A204.1 (cell line): ENCODE data around the gene NRAP.

Experiments used
- FAIRE-seq: peaks from 2 replicates; lab custom pipeline; 2012; peaks lifted over from hg19 to GRCh38; lab: Jason Lieb, UNC

Gene NRAP

GRCh38 chr10:113605268-113605978, 58.4 kb downstream of the NRAP start:
- FAIRE-seq = no peak

DNA sequence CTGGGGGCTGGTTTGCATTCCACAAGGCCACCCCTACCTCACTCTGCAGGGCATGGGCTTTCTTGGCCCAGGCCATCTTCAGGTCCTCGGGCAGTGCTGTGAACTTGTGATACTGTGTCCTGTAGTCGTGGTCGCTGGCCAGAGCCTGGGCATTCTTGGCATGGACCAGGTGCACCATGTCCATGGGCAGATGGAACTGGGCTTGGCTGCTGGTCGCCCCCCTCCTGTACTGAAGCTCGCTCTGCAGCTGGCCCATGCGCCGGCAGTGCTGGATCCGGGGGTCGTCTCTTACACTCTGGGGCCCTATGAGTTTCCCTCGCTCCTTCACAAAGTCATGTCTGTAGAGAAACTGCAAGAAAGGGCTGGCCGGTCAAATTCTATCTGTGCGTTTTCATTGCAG, 59.3 kb downstream of the NRAP start:
- no peak for FAIRE-seq

- FAIRE-seq = no peak
These were observed 60.6 kb downstream of the NRAP start for GRCh38 chr10:113603057-113603777.

DNA sequence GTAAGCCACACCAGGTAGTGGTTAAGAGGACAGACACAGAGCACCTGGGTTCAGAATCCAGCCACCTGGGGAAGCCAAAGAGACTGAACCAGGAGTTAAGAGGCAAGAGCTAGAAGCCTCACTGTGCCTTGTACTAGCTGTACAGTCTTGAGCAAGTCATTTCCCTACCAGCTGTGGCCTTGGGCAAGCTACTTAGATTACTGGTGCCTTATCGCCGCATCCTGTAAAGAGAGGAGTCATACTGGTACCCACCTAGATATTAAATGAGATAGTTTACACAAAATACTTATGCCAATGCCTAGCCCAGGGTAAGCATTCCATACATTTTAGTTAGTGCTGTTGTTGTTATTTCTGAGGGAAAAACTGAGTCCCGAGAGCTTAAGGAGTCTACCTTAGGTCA, 63.3 kb downstream of the NRAP start:
- FAIRE-seq = no peak

- FAIRE-seq = no peak
These were observed 69.2 kb downstream of the NRAP start for GRCh38 chr10:113594652-113595051.

- no peak for FAIRE-seq
These were observed 71.5 kb downstream of the NRAP start for GRCh38 chr10:113592380-113592779.

GRCh38 chr10:113590581-113590980, 73.3 kb downstream of the NRAP start:
- FAIRE-seq = no peak

DNA sequence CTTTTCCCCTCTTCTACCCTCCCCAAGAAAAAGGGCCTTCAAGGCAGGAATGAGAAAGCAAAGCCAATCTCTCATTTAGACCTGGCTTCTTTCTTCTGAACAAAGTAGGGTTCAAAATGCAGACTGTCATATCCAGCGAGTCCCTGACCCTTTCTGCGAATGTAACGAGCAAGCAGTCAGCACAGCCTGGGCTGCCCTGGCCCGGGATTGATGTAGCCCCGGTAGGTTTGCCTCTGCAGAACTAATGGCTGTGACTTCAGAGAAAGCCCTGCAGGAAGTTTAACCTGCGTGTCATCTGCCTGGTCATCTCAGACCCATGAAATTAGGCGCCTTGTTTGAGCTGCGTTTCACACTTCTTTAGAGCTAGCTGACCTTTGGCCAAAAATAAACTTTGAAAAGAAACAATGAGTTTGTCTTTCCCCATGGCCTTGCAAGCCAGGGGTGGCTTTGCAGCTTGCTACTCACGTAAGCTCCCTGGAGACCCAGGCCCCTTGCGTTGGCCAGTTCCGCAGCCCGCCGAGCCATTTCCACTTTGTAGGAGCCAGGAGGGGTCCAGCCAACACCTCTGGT, 74.6 kb downstream of the NRAP start:
- FAIRE-seq = no peak

DNA sequence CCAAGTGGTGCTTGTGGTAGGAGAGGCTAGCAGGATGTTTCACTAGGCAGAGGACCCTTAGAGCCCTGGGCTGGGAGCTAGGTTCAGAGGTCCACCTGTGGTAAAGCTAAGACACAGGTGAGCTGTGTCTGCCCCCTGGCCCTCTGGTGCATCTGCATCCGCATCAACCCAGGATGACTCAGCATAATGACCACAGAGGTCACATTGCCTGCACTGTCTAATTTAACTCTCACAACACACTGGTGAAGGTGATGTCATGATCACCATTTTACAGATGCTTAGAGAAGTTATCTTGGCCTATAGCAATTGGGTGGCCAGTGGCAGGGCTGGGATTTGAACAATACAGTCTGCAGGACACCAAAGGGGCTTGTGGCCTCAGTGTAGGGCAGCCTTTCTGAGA, 77.9 kb downstream of the NRAP start:
- no peak for FAIRE-seq

- FAIRE-seq = no peak
These were observed 80.3 kb downstream of the NRAP start for GRCh38 chr10:113583571-113583970.

DNA sequence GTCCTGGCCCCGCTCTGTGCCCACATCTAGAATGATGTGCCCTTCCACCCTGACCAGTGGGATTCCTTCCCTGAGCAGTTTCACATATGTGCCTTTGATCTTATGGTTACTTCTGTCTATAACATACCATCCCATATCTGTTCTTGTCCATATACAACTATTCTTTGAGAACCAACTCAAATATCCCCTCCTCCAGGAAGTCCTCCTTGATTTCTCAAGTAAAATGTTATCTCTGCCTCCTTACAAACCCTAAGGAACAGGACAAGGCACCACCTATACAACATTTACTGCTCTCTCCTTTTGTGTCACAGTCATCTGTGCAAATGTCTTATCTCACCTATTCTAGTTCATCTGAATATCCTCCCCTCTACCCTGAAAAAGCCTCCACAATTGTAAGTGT, 82.7 kb downstream of the NRAP start:
- FAIRE-seq = no peak

GRCh38 chr10:113578773-113579172, 85.1 kb downstream of the NRAP start:
- FAIRE-seq = no peak

DNA sequence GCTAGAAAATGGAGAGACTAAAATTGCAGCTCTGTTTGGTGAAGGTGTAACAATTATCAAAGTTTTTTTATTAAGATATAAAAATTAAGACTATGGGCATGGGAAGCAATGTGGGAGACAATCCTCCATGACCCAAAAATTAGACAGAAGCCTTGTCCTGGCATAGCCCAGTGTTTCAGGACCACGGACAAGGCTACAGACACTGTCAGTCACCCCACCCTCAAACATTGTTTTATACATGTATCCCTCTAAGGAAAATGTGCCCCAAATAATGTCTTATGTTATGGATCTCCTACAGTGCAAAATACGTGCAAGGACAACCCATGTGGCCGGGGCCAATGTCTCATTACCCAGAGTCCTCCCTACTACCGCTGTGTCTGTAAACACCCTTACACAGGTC, 87.0 kb downstream of the NRAP start:
- no peak for FAIRE-seq

DNA sequence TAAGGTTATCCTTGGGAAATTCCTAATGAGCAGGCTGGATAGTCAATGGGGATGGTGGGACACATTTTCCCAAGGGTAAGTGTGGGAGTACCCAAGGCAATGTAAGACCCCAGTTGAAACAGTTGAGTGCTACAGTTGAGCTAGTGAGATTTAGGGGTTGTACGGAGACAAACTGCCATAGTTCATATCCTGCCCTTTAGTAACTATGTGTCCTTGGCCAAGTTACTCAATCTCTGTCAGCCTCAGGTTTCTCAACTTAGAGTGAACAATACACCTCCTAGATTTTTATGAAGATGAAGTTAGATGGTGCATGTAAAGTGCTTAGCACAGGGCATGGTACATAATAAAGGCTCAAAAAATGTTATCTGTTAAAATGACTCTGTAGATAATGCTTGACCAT, 90.5 kb downstream of the NRAP start:
- FAIRE-seq = no peak

GRCh38 chr10:113572520-113573290, 91.1 kb downstream of the NRAP start:
- FAIRE-seq = no peak

GRCh38 chr10:113569576-113569975, 94.3 kb downstream of the NRAP start:
- no peak for FAIRE-seq

DNA sequence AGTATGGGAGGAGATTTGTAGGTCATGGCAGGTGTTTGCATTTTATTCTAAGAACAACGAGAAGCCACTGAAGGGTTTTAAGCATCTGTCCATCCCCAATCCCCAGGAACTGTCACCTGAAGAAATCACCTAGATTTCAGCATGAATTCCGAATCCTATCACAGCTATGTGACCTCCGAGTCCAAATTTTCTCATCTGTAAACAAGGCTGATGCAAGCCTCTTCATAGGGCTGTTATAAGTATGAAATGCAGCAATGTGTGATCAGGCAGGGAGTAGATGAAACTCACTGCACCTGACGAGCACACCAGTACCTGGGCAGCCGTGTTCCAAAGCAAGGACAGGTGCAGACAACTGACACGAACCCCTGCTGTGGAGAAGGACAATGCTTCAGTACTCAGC, 97.0 kb downstream of the NRAP start:
- no peak for FAIRE-seq

DNA sequence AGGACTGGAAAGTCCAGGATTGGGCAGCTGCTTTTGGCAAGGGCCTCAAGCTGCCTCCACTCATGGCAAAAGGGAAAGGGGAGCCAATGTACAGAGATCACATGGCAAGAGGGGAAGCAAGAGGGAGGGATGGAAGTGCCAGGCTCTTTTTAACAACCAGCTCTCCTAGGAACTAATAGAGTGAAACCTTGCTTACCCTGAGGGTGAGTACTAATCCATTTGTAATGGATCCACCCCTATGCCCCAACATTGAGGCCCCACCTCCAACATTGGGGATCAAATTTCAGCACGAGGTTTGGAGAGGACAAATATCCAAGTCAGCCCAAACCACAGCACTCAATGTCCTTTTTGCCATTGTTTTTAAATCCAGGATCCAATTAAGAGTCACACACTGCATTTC, 98.5 kb downstream of the NRAP start:
- no peak for FAIRE-seq

DNA sequence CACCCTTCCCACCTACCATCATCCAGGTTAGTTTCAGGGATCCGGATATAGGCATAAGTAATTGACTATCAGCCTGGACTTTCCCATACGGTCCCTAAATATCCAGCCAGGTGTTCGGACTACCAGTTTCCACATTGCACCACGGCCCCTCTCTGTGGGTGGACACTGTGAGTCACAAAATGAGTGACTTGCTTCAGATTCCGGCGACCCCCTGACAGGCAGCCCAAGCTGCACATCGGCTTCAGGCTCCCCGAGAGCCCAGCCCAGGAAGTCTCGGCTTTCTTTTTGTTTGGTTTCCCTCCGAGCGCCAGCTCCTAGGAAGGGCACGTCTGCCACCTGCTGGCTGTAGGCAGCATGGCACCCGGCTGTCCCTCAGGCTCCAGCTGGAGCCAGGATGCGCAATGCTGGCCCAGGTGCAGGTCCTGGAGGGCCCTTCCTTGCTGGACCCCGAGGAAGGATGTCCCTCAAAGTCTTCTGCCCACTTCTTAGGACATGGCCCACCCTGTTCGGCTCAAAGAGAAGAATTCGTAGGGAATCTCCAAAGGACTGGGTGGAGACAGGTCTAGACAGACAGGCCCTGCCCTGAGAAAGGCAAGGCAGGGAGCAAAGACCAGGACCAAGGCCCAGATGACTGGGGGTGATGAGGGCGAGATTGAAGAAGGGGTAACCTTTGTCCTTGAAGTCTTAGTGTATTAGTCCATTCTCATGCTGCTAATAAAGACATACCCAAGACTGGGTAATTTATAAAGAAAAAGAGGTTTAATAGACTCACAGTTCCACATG, 100.3 kb downstream of the NRAP start:
- FAIRE-seq = no peak

GRCh38 chr10:113562704-113563103, 101.1 kb downstream of the NRAP start:
- no peak for FAIRE-seq

- no peak for FAIRE-seq
These were observed 101.8 kb downstream of the NRAP start for GRCh38 chr10:113562069-113562468.

GRCh38 chr10:113561214-113561613, 102.6 kb downstream of the NRAP start:
- FAIRE-seq = no peak
